ENCODE data around the gene MED13.

DNA sequence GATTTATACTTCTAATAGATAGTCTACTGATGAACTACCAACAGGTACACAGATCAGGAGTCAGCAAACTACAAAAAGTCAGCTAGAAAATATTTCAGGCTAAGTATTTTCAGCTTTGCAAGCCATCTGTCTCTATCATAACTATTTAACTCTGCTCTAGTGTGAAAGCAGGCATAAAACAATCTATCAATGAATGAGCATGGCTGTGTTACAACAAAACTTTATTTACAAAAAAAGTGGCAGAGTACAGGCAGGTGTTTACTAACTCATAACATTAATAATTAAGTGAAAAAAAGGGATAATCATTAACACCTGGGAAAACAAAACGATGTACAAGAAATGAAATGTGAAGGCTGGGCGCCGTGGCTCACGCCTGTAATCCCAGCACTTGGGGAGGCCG is 15.8 kb downstream of the MED13 start:
- TF ChIP-seq, protein P1, sequence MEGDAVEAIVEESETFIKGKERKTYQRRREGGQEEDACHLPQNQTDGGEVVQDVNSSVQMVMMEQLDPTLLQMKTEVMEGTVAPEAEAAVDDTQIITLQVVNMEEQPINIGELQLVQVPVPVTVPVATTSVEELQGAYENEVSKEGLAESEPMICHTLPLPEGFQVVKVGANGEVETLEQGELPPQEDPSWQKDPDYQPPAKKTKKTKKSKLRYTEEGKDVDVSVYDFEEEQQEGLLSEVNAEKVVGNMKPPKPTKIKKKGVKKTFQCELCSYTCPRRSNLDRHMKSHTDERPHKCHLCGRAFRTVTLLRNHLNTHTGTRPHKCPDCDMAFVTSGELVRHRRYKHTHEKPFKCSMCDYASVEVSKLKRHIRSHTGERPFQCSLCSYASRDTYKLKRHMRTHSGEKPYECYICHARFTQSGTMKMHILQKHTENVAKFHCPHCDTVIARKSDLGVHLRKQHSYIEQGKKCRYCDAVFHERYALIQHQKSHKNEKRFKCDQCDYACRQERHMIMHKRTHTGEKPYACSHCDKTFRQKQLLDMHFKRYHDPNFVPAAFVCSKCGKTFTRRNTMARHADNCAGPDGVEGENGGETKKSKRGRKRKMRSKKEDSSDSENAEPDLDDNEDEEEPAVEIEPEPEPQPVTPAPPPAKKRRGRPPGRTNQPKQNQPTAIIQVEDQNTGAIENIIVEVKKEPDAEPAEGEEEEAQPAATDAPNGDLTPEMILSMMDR (IDR thresholded peaks at IDR 0.05) = no peak
- no peak for TF ChIP-seq POLR2A (IDR thresholded peaks at IDR 0.05)
